ENCODE results near the gene MRPL57. TPM values are rescaled to one million over a fixed set of nuclear protein-coding genes. Genes with fewer than 3 reads are reported as not detected.
"Not testable (repeated sequence)": the region's sequence is repeated elsewhere in the genome, so short reads cannot be mapped to it uniquely, and the experiment has no call there.

The MRPL57 gene
- total and polyA plus RNA-seq, 5 experiments from 2014 or later = 23.3 to 68.9 (median 54.9) TPM

DNA sequence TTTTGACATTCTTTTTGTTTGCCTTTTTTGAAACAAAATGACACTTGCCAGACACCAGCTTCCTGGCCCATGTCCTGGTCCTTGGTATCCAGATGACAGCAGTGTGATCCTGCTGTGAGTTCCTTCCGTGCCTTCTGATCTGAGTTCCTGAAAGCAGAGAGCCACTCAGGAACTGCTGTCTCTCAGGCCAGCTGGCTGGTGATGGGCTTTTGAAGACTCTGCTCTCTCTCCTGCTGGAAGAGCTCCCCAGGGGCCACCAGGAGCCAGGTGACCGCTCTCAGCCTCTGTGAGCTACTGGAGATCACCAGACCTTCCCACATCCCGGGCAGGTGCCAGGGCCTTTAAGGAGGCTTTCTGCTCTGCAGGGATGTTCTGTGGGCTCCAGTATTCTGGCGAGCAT, 21.9 kb downstream of the MRPL57 start:
- H3K4me3 Mint-ChIP-seq, DNase-seq, H3K36me3 Mint-ChIP-seq, H3K27ac Mint-ChIP-seq, POLR2A ChIA-PET, H3K27me3 Mint-ChIP-seq, H3K4me1 Mint-ChIP-seq, ATAC-seq: not testable (repeated sequence)
- peaks cover 0 to 13% (median 7%) of the 10 kb centered on the region in 9 donors for H3K9me3 Mint-ChIP-seq

DNA sequence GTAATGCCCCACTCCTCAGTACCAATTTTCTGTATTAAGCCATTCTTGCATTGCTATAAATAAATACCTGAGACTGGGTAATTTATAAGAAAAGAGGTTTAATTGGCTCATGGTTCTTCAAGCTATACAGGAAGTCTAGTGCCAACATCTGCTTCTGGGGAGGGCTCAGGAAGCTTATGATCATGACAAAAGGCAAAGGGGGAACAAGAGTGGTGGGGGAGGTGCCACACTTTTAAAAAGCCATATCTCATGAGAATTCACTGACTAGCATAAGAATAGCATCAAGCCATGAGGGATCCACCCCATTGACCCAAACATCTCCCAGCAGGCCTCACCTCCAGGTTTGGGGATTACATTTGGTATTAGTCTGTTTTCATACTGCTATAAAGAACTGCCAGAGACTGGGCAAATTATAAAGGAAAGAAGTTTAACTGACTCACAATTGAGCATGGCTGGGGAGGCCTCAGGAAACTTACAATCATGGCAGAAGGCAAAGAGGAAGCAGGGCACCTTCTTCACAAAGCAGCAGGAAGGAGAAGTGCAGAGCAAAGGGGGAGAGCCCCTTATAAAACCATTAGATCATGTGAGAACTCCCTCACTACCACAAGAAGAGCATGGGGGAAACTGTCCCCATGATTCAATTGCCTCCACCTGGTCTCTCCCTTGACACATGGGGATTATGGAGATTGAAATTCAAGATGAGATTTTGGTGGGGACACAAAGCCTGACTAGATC, 25.2 kb downstream of the MRPL57 start:
- peak overlapping the region in 1 of 10 donors; percentile 52 for H3K27ac Mint-ChIP-seq
- POLR2A ChIA-PET = not testable (repeated sequence)

GRCh38 chr13:21202767-21203531, 26.5 kb downstream of the MRPL57 start:
- peaks cover 0 to 4% (median 2%) of the 10 kb centered on the region in 5 donors for H3K27me3 Mint-ChIP-seq
- no peak overlapping the region for H3K4me3 Mint-ChIP-seq
- H3K36me3 Mint-ChIP-seq = peaks cover 0 to 7% (median 0%) of the 10 kb centered on the region in 3 donors
- POLR2A ChIA-PET = no interaction called here
- peaks cover 0 to 13% (median 7%) of the 10 kb centered on the region in 9 donors for H3K9me3 Mint-ChIP-seq
- H3K27ac Mint-ChIP-seq = peak overlapping the region in 1 of 10 donors; percentile 19
- DNase-seq (no peak), ATAC-seq (no peak)
- H3K4me1 Mint-ChIP-seq = peaks cover 0 to 3% (median 0%) of the 10 kb centered on the region in 4 donors

More for the DNA sequence above, 25.2 kb downstream of the MRPL57 start:
- not testable (repeated sequence) for H3K36me3 Mint-ChIP-seq, H3K4me1 Mint-ChIP-seq, H3K27me3 Mint-ChIP-seq, ATAC-seq, DNase-seq, H3K4me3 Mint-ChIP-seq
- peaks cover 0 to 13% (median 7%) of the 10 kb centered on the region in 9 donors for H3K9me3 Mint-ChIP-seq

DNA sequence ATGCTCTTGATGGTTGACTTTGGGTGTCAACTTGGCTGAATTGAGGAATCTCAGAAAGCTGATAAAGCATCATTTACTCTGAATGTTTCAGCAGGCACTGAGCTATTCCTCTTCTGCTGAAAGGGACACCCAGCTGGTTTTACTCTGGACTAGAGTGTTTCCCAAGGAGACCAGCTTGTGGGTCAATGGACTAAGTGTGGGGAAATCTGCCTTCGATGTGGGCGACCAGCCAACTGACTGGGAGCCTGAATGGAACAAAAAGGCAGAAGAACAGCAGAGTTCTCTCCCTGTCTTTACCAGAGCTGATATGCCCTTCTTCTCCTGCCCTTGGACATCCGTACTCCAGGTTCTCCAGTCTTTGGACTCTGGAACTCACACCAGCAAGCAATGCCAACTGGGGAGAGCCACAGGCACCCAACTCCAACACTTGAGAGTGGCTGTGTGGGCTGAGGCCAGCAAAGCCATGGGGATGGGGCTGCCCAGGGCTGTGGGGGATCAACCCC, 32.2 kb downstream of the MRPL57 start:
- no peak for ATAC-seq
- Mint-ChIP-seq H3K4me3 (no peak overlapping the region), H3K36me3 (peaks cover 0 to 5% (median 0%) of the 10 kb centered on the region in 3 donors), H3K9me3 (peaks cover 2 to 18% (median 10%) of the 10 kb centered on the region in 9 donors), H3K27me3 (peaks cover 9 to 37% (median 16%) of the 10 kb centered on the region in 5 donors), H3K27ac (no peak overlapping the region), H3K4me1 (no peaks in the 10 kb centered on the region)
- POLR2A ChIA-PET = no interaction called here
- DNase-seq = no peak

- no peak for ATAC-seq
- H3K27me3 Mint-ChIP-seq = peaks cover 15 to 51% (median 18%) of the 10 kb centered on the region in 5 donors
Measured at GRCh38 chr13:21212138-21212775, 35.8 kb downstream of the MRPL57 start.

GRCh38 chr13:21215419-21215818, 39.0 kb downstream of the MRPL57 start:
- Mint-ChIP-seq H3K9me3 (peaks cover 2 to 18% (median 10%) of the 10 kb centered on the region in 9 donors), H3K27me3 (peaks cover 15 to 43% (median 17%) of the 10 kb centered on the region in 5 donors), H3K4me1 (peaks cover 6 to 20% (median 13%) of the 10 kb centered on the region in 4 donors)
- H3K27ac Mint-ChIP-seq, H3K4me3 Mint-ChIP-seq, ATAC-seq, H3K36me3 Mint-ChIP-seq, POLR2A ChIA-PET, DNase-seq: not testable (repeated sequence)

More at GRCh38 chr13:21212138-21212775, 35.8 kb downstream of the MRPL57 start:
- no peaks in the 10 kb centered on the region for H3K4me1 Mint-ChIP-seq
- H3K9me3 Mint-ChIP-seq = peaks cover 2 to 18% (median 10%) of the 10 kb centered on the region in 9 donors
- POLR2A ChIA-PET = no interaction called here
- no peak overlapping the region for H3K4me3 Mint-ChIP-seq
- no peak for DNase-seq
- H3K27ac Mint-ChIP-seq = no peak overlapping the region
- H3K36me3 Mint-ChIP-seq = peaks cover 0 to 5% (median 0%) of the 10 kb centered on the region in 3 donors

DNA sequence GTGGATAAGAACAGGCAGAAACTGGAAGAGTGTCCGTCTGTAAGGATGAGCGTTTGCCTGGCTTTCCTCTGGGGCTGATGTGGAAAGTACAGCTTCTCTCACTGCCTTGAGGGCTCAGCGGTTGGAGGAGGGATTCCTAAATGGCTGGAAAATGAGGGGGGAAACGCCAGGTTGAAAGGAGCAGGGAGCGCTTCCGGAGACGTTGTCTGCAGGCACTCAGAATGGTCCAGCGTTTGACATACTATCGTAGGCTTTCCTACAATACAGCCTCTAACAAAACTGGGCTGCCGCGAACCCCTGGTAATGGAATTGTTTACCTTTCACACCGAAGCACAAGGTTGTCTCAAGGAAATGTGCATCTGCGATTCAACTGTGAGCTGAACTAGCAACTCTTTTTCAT, 39.9 kb downstream of the MRPL57 start:
- POLR2A ChIA-PET = no interaction called here
- H3K36me3 Mint-ChIP-seq = peaks cover 0 to 5% (median 2%) of the 10 kb centered on the region in 3 donors
- peaks cover 14 to 38% (median 15%) of the 10 kb centered on the region in 5 donors for H3K27me3 Mint-ChIP-seq
- DNase-seq (no peak), ATAC-seq (no peak)
- H3K27ac Mint-ChIP-seq = peak overlapping the region in 1 of 10 donors; percentile 41
- H3K9me3 Mint-ChIP-seq = peaks cover 2 to 20% (median 12%) of the 10 kb centered on the region in 9 donors
- peaks cover 6 to 20% (median 13%) of the 10 kb centered on the region in 4 donors for H3K4me1 Mint-ChIP-seq
- no peak overlapping the region for H3K4me3 Mint-ChIP-seq

DNA sequence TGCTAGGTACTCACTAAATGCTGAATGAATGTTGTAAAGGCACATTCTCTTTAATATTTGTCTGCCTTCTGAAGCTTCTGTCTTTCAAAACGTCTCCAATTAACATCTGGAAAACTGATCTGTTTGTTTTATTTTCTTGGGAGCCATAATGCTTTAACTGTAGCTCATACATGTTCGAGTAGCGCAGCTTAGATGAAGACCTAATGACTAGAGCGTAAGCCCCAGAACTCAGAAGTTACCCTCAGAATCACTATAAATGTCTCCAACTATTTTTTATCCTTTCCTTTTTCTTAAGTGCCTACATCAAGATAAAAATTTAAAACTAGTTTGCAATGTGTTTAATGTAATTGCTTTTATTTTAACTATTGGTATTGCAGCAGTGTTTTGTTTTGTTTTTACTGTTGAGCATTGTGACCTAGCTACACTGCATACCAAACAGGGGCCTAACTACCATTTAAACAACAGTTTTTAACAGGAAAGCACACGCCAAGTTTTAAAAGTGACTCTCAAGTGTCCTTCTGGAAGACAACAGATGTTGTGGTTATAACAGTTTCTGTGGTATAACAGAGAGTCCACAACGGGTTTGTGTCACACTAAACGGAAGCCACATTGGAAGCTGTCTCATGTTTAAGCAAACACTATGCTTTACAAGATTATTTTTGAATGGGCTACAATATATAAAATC, 42.0 kb downstream of the MRPL57 start:
- Mint-ChIP-seq H3K27me3 (peaks cover 4 to 16% (median 8%) of the 10 kb centered on the region in 5 donors), H3K9me3 (peaks cover 0 to 15% (median 5%) of the 10 kb centered on the region in 9 donors), H3K4me3 (peak overlapping the region in 2 of 10 donors; percentile 14 to 26), H3K4me1 (peaks cover 6 to 20% (median 13%) of the 10 kb centered on the region in 4 donors), H3K36me3 (peaks cover 0 to 7% (median 0%) of the 10 kb centered on the region in 3 donors), H3K27ac (peak overlapping the region in 5 of 10 donors; percentile 5 to 49 (median 26))
- ATAC-seq (peak in 1 of 2 donors; percentile 70), DNase-seq (peak in 2 of 10 donors; percentile 17 to 18)
- POLR2A ChIA-PET = no interaction called here

GRCh38 chr13:21219036-21219381, 42.6 kb downstream of the MRPL57 start:
- POLR2A ChIA-PET = no interaction called here
- Mint-ChIP-seq H3K9me3 (peaks cover 0 to 15% (median 5%) of the 10 kb centered on the region in 9 donors), H3K27ac (peak overlapping the region in 5 of 10 donors; percentile 20 to 67 (median 36)), H3K4me1 (peaks cover 6 to 20% (median 13%) of the 10 kb centered on the region in 4 donors), H3K27me3 (peaks cover 0 to 14% (median 4%) of the 10 kb centered on the region in 5 donors), H3K36me3 (peaks cover 0 to 7% (median 0%) of the 10 kb centered on the region in 3 donors), H3K4me3 (peak overlapping the region in 3 of 10 donors; percentile 13 to 22 (median 14))
- ATAC-seq = no peak
- DNase-seq = no peak

GRCh38 chr13:21219716-21220115, 43.3 kb downstream of the MRPL57 start:
- Mint-ChIP-seq H3K27me3 (peaks cover 3 to 12% (median 5%) of the 10 kb centered on the region in 5 donors), H3K27ac (peak overlapping the region in 1 of 10 donors; percentile 67), H3K4me1 (peaks cover 6 to 20% (median 13%) of the 10 kb centered on the region in 4 donors), H3K9me3 (peaks cover 0 to 15% (median 5%) of the 10 kb centered on the region in 9 donors)
- ATAC-seq, POLR2A ChIA-PET, H3K36me3 Mint-ChIP-seq, H3K4me3 Mint-ChIP-seq, DNase-seq: not testable (repeated sequence)

- Mint-ChIP-seq H3K4me3 (no peak overlapping the region), H3K27me3 (peaks cover 0 to 5% (median 3%) of the 10 kb centered on the region in 5 donors), H3K27ac (no peak overlapping the region), H3K4me1 (peaks cover 6 to 20% (median 13%) of the 10 kb centered on the region in 4 donors), H3K9me3 (peaks cover 0 to 15% (median 5%) of the 10 kb centered on the region in 9 donors), H3K36me3 (peaks cover 0 to 7% (median 0%) of the 10 kb centered on the region in 3 donors)
- no peak for DNase-seq
- no peak for ATAC-seq
- POLR2A ChIA-PET = no interaction called here
Measured at GRCh38 chr13:21221268-21221667, 44.8 kb downstream of the MRPL57 start.
